Cardiac muscle cell (in vitro differentiated cells and primary cell): Measurements from ENCODE around the gene AGAP3. TPM values are rescaled to one million over a fixed set of nuclear protein-coding genes. Genes with fewer than 3 reads are reported as not detected.

Experiments
- DNase-seq, 2 donors: peaks; one replicate each; pipeline versions ENCODE4 v3.0.0 to v3.0.0-alpha.2; 2010 to 2017; ENCODE audit warnings: low read depth in 1 of 2, low spot score in 1 of 2
- H3K27ac ChIP-seq: fragments of 200-600 bp; sonication (generic); 2 replicates; pipeline ENCODE4 v1.5.1; 2016
- H3K27me3 ChIP-seq: fragments of 200-600 bp; sonication (generic); 2 replicates; pipeline ENCODE4 v1.6.0; 2016; ENCODE audit warnings: control low read depth
- H3K36me3 ChIP-seq: fragments of 200-600 bp; sonication (generic); 2 replicates; pipeline ENCODE4 v1.5.1; 2016; ENCODE audit warnings: control low read depth
- H3K4me1 ChIP-seq: fragments of 200-600 bp; sonication (generic); 2 replicates; pipeline ENCODE4 v1.8.1; 2017; ENCODE audit warnings: low read depth, mild to moderate bottlenecking, mixed run types
- H3K4me3 ChIP-seq: fragments of 200-600 bp; sonication (generic); 2 replicates; pipeline ENCODE4 v1.5.1; 2016; ENCODE audit warnings: mild to moderate bottlenecking
- H3K9me3 ChIP-seq: fragments of 200-600 bp; sonication (generic); 2 replicates; pipeline ENCODE4 v1.5.1; 2017; ENCODE audit warnings: low read depth, mild to moderate bottlenecking, control low read depth
- polyA plus RNA-seq: library from polyadenylated mRNA; unstranded; fragments of >200 nt; fragmentation: Nextera tagmentation; extraction: Ambion mirVana; gene quantifications from 2 replicates; pipeline ENCODE4 v1.2.1, GENCODE V29; 2016
- total RNA-seq: library from RNA; depleted of rRNA; stranded (reverse); fragments of >200 nt; gene quantifications from 2 replicates; pipeline ENCODE4 v1.2.3, GENCODE V29; 2016
- TF ChIP-seq, protein P1 (sequence below): IDR thresholded peaks from 2 replicates; pipeline ENCODE4 v1.5.1; 2012; ENCODE audit warnings: low read depth, mild to moderate bottlenecking, low read length

AGAP3 gene
- total and polyA plus RNA-seq, 2 experiments from 2014 or later: 106 to 115 TPM

GRCh38 chr7:151173386-151174245 lies 87.3 kb downstream of the AGAP3 start:
- H3K27me3 ChIP-seq: peaks cover 40% of the 10 kb centered on the region
- H3K27ac ChIP-seq: no peak overlapping the region
- DNase-seq: no peak
- TF ChIP-seq, protein P1, sequence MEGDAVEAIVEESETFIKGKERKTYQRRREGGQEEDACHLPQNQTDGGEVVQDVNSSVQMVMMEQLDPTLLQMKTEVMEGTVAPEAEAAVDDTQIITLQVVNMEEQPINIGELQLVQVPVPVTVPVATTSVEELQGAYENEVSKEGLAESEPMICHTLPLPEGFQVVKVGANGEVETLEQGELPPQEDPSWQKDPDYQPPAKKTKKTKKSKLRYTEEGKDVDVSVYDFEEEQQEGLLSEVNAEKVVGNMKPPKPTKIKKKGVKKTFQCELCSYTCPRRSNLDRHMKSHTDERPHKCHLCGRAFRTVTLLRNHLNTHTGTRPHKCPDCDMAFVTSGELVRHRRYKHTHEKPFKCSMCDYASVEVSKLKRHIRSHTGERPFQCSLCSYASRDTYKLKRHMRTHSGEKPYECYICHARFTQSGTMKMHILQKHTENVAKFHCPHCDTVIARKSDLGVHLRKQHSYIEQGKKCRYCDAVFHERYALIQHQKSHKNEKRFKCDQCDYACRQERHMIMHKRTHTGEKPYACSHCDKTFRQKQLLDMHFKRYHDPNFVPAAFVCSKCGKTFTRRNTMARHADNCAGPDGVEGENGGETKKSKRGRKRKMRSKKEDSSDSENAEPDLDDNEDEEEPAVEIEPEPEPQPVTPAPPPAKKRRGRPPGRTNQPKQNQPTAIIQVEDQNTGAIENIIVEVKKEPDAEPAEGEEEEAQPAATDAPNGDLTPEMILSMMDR: no peak
- H3K36me3 ChIP-seq: no peaks in the 10 kb centered on the region
- H3K4me1 ChIP-seq: no peaks in the 10 kb centered on the region
- no peaks in the 10 kb centered on the region for H3K9me3 ChIP-seq
- no peak overlapping the region for H3K4me3 ChIP-seq

DNA sequence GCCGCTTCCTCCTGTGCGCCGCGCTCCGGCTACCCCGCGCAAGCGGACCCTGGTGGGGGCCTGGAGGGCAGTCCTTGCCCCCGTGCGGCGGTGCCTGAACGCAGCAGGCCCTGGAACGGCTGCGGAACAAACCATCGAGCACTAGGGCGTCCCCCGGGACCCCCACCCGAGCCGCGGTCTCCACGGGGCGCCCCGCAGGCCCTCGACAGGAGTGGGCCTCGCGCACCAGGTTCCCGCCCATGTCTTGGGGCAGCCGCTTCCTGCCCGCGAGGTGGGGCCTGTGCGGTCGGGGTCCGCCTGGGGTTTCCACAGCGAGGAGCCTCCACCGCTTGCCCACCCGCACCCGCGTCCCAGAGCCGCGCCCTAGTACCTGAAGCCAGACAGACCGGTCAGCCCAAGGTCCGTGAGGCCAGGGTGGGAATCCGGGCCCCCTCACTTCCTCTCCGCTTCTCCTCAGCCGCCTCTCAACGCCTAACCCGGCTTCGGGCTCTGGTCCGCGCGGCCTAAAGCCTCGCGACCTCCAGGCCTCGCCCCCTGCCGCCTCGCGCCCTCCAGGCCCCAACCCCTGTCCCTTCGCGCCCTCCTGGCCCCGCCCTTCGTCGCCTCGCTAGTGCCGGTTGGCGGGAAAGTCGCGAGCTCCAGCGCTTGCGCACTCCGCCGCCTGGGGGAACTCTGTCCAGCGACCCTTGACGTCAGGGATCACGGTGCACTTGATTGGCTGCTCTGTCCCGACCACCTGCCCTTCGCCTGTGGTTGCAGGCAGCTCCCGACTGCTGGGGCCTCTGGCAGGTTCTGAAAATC lies 88.2 kb downstream of the AGAP3 start:
- H3K4me3 ChIP-seq: no peak overlapping the region
- TF ChIP-seq, protein P1: no peak
- no peaks in the 10 kb centered on the region for H3K36me3 ChIP-seq
- peak in 1 of 2 donors; percentile 48 for DNase-seq
- peaks cover 34% of the 10 kb centered on the region for H3K27me3 ChIP-seq
- H3K4me1 ChIP-seq: no peaks in the 10 kb centered on the region
- H3K27ac ChIP-seq: no peak overlapping the region
- H3K9me3 ChIP-seq: no peaks in the 10 kb centered on the region

GRCh38 chr7:151175047-151175792 lies 88.9 kb downstream of the AGAP3 start:
- peaks cover 30% of the 10 kb centered on the region for H3K27me3 ChIP-seq
- no peak overlapping the region for H3K27ac ChIP-seq
- H3K4me3 ChIP-seq: no peak overlapping the region
- H3K36me3 ChIP-seq: no peaks in the 10 kb centered on the region
- TF ChIP-seq, protein P1: no peak
- DNase-seq: no peak
- H3K4me1 ChIP-seq: no peaks in the 10 kb centered on the region
- no peaks in the 10 kb centered on the region for H3K9me3 ChIP-seq

DNA sequence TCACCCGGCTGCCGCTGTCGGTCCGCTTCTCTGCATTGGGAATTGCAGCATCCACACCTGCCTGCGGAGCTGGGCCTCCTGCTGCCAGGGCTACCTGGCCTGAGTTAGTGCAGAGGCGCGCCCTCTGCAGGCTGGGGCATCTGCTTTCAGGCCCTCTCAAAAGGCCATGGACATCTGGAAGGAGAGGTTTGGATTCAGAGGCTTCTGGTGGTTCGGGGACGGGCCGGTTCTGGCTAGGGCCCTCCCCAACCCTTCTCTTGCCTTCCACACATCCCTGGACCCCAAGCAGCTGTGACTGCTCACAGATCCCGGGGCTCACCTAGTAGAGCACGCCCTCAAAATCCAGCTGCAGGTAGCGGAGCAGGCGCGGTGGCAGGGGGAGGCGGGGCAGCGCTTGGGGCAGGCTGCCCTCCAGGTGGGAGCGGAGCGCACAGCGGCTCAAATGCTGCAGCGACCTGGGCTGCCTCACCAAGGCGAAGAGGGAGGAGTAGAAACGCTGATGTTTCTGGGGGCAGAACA lies 89.6 kb downstream of the AGAP3 start:
- peaks cover 30% of the 10 kb centered on the region for H3K27me3 ChIP-seq
- no peak for DNase-seq
- H3K9me3 ChIP-seq: no peaks in the 10 kb centered on the region
- no peak overlapping the region for H3K4me3 ChIP-seq
- no peaks in the 10 kb centered on the region for H3K4me1 ChIP-seq
- H3K27ac ChIP-seq: no peak overlapping the region
- TF ChIP-seq, protein P1: no peak
- H3K36me3 ChIP-seq: no peaks in the 10 kb centered on the region

GRCh38 chr7:151176401-151176800 lies 90.1 kb downstream of the AGAP3 start:
- Histone ChIP-seq H3K4me1 (no peaks in the 10 kb centered on the region), H3K36me3 (no peaks in the 10 kb centered on the region), H3K4me3 (no peak overlapping the region), H3K9me3 (no peaks in the 10 kb centered on the region), H3K27me3 (peaks cover 30% of the 10 kb centered on the region), H3K27ac (no peak overlapping the region)
- TF ChIP-seq, protein P1: no peak
- DNase-seq: no peak
